ENCODE data around the gene DOCK4. TPM values are rescaled to one million over a fixed set of nuclear protein-coding genes. Genes with fewer than 3 reads are reported as not detected.
A peak's percentile ranks its signal among the peaks of the same experiment; 100 is the strongest.

Gene DOCK4
- total RNA-seq, 1 donor from 2014 or later = 29.7 TPM

GRCh38 chr7:112047421-112047820, 158.8 kb downstream of the DOCK4 start:
- no peak for DNase-seq

DNA sequence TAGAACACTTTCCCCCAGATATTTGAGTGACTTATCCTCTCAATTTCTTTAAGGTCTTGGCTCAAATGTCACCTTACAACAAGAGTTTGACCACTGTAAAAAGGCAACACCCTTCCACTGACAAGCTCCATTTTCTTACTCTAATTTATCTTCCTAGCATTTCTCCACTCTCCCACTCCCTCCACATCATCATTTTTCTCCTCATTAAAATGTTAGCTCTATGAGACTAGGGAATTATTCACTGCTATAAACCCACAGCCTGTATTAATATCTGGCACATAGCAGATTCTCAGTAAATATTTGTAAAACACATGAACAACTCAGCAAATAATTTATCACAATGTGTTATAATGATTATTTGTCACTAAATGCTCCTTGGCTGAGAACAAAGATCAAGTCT, 161.0 kb downstream of the DOCK4 start:
- DNase-seq = no peak

GRCh38 chr7:112042631-112043030, 163.6 kb downstream of the DOCK4 start:
- no peak for DNase-seq

DNA sequence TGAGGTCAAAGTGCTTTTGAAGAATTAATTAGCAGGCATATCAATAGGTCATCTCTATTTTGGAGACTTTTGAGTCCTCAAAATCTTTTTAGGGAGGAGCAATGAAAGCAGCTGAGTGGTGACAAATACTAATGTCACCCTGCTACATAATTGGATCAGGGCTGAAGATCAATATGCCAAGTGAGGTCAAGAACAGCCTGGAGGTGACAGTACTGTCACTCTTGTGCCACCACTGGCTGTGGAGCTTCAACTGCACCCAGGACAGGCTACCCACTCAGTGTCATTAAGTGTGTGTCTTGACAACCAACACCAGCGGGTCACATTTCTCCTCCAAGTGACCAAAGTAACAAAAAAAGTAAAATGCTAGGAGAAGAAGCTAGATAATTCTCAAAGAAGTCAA, 167.8 kb downstream of the DOCK4 start:
- DNase-seq = no peak

- DNase-seq = no peak
Measured at GRCh38 chr7:112036071-112036470, 170.1 kb downstream of the DOCK4 start.

DNA sequence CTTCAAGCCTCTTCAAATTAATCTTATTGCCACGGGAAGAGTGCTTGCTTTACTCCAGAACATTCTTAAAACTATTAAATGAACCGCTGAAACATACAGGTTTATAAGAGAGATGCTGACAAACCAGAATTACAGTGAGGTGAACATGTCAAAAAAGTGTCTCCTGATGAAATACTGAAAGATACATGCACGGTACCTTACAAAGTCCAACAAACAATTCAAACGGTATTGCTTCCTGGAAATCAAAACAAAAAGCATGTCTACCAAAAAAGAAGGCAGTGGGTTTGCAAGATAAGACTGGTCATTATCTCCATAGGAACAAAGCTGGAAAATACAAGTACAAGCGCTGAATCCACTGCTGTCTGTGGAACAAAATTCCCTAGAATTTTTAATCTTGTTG, 174.5 kb downstream of the DOCK4 start:
- DNase-seq = no peak

GRCh38 chr7:112025556-112025955, 180.6 kb downstream of the DOCK4 start:
- DNase-seq = no peak

- no peak for DNase-seq
Measured at GRCh38 chr7:112023786-112024185, 182.4 kb downstream of the DOCK4 start.

DNA sequence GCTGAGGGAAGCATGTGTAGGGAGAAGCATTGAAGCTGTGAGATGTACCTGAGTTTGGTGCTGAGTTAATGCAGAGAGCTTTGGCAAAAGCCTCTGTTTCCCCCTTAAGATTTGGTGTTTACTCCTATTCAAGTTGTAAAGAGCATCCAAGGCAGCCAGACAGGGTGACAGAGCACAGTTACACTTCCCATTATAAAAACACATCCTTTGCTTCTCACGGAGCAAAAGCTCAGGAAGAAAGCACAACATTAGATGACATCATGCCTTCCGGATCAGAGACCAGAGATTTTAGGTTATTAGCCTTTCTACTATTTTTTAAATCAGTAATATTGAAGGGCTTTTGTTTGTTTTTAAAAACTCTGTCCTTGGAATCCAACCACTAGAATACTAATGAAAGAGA, 182.9 kb downstream of the DOCK4 start:
- DNase-seq = no peak

DNA sequence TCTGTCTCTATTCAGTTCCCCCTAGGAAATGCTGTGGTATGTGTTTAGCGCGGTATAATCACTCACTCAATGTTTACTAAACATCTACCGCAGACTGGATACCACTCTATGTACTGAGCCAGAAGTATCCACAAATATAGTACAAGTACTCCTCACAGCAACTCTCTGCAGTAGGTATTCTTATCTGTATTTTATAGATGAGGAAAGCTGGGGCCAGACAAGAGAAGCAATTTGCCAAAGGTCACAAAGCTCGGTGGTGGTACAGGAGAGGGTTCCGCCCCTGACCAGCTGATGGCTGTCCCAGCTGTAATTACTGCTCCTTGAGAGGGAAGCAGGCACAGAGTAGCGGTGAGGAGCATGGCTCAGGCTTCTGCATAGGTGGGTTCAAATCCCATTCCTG, 184.1 kb downstream of the DOCK4 start:
- no peak for DNase-seq

DNA sequence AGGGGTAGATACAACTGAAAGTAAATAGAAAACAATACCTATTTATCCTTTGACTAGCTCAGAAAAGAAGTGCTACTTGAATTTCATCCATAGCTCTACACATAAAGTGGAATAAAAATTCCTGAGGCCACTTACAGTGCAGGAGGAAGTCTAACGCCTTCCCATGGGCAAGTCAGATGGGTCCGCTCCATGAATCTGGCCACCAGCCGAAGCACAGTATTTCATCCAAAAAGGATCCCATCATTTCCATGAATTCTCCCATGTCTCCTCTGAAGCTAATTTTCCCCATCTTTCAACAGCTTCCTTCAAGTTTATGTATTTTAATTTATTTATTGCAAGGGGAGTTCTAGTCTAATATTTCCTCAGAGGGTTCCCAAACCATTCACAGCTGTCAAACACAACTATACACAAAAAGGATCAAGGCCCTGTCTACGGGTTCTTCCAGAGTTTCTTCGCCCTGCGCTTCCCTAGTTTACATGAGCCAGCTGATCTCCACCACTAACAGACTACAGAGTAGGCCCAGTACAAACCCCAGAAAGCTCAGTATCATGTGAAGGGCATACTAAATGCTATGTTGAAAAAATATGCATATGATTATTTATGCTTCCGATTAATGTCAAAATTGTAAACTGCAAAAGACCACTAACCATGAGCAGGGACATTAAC, 184.7 kb downstream of the DOCK4 start:
- peak; percentile 65 for DNase-seq

DNA sequence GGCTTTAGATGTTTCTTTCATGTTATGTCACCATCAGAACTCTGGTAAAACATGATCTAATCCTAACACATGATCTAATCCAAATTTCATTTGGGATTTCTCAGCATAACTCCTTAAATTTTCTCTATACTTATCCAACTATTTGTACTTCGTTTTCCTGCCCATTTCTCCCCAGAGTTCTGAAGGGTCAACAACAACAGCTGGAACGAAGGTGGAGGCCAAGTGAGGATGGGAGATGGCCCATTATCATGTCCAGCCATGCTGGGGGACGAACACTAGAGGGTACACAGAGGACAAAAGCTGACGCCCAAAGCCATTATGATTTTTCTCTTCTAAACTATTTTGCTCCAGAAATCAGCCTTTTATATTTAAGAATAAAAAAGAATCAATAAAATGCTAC, 185.4 kb downstream of the DOCK4 start:
- DNase-seq = no peak

DNA sequence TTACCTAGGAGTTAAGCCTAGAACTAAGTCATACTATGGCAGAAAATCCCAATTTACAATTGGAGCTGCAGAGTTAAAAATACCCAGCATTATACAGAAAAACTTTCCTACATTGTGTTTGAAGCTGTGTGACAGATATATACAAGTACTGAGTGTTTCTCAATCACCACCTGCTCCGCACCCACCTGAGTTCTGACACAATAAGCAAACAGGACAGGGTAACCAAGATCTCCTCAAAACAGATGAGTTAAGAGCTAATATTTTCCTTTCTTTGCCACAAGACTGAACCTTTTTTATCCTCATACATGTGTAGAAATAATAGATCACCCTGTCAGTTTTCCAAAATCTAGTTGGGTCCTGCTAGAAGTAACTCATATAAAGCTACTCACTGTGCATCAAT, 186.3 kb downstream of the DOCK4 start:
- no peak for DNase-seq

DNA sequence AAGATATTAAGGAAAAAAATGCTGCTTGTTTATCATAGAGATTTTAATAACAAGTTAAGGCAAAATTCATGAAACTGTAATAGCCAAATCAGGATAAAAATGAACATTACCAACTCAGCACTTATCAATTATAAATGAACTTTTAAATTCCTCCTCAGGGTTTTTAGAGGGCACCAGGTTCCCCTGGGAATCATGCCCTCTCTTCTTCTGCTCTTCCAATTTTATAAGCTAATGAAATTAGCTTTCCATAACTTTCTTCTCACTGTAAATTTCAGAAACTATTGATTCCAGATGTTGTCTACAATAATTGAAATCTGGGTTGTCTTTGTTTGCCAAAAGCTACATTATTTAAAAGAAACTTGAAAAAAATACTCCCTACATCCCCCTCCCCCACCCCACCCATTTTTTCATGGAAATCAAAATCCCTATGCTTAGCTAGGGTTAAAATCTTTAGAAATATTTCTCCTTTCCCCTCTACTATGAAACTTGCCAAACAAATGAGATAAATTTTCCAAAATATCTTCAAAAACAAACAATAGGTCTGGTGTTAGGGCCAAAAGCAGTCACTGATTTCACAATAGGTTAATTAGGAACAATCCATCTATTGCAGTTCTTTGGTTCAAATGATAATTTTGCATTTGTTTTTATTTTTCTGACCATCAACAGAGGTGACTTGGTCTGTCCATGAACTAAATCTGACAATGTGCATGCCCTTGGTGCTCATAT, 187.7 kb downstream of the DOCK4 start:
- DNase-seq = peak; percentile 10

DNA sequence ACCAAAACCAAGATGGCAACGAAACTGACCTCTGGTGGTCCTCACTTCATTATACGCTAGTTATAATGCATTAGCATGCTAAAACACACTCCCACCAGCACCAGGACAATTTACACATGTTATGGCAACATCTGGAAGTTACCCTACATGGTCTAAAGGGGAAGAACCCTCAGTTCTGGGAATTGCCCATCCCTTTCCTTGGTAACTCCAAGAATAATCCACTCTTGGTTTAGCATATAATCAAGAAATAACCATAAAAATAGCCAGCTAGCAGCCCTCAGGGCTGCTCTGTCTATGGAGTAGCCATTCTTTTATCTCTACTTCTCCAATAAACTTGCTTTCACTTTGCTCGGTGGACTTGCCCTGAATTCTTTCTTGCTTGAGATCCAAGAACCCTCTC, 191.1 kb downstream of the DOCK4 start:
- no peak for DNase-seq

DNA sequence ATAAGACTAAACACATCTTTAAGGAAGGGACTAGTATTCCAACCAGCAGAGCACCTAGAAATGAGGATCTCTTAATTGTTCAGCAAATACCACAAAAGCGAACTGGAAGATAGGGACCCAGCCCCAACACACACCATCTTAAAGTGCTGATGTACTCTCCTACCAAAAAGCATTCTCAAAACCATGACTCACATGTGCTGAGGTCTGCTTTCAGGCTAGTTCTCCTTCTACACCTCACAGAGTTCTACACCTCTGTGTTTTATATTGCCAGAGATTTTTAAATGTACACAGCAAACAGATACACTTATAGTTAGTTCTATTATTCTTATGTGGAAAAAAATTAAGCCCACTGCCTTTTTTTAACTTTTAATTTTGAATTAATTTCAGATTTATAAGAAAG, 191.9 kb downstream of the DOCK4 start:
- no peak for DNase-seq

- DNase-seq = no peak
Measured at GRCh38 chr7:112013274-112013673, 192.9 kb downstream of the DOCK4 start.

- DNase-seq = no peak
Measured at GRCh38 chr7:112012242-112012641, 194.0 kb downstream of the DOCK4 start.

DNA sequence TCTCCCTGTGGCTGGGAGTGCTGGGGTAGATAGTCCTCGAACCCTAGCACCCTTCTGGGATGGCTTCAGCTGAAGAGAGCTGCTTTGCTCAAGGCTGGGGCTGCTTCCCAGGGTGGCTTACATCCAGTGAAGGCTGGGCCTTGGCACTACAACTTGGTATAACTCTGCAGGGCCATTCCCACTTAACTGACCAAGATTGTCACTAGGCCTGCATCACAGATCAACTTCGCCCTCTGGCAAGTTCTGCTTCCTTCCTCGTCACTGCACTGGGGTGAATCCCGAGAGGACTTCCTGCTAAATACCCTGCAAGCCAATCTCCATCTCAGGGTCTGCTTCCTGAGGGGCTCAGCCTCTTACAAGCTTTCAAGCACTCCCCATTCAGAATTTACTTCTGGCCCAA, 195.2 kb downstream of the DOCK4 start:
- no peak for DNase-seq

GRCh38 chr7:112010109-112010508, 196.1 kb downstream of the DOCK4 start:
- no peak for DNase-seq

DNA sequence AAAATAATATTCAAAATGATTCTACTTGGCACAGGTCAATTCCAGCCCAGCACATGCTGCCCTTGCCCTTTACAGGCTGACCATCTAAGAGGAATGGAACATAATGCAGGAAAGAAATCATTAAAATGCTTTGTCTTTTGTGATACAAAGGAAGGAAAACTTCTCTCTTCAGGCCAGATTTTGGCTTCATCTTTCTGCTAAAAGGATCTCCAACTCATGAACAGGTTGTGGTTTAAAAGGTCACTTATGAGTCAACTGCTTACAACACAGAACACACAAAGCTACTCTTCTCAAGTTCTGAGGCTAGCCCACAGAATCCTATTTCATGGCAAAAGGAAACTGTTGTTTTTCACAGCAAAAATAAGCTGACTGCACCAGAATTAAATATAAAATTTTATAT, 197.1 kb downstream of the DOCK4 start:
- DNase-seq = no peak

DNA sequence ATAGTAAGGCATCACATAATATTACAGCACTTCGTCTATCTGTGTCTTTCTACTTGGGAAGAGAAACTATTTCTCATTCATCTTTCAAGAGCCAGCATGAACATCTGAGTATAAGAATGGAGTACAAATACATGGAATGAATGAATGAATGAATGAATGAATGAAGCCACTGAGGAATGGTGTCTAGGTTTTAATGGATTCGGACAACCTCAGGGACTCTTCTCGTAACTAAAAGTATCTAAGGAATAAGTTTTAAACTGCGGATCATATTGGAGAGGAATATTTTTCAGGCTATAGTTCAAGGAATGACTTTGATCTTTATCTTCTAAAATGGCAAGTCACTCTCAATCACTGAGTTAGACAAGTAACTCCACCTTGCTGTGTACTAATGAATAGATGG, 199.0 kb downstream of the DOCK4 start:
- no peak for DNase-seq

DNA sequence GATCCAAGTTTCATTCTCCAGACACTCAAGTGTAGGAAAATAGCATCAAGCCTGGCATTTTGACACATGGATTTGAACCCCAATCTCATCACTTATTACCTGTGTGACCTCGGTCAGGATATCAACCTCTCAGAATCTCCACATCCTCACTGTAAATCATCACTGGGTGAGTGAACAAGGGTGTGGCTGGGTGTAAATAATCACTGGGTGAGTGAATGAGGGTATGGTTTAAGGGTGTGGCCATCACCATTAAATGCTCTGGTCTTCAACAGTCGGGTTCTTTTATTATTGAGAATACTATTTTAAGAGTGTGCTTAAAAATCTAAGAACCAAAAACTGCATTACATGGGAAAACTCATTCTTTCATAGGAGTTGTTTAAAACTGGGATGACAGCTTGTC, 200.1 kb downstream of the DOCK4 start:
- no peak for DNase-seq

DNA sequence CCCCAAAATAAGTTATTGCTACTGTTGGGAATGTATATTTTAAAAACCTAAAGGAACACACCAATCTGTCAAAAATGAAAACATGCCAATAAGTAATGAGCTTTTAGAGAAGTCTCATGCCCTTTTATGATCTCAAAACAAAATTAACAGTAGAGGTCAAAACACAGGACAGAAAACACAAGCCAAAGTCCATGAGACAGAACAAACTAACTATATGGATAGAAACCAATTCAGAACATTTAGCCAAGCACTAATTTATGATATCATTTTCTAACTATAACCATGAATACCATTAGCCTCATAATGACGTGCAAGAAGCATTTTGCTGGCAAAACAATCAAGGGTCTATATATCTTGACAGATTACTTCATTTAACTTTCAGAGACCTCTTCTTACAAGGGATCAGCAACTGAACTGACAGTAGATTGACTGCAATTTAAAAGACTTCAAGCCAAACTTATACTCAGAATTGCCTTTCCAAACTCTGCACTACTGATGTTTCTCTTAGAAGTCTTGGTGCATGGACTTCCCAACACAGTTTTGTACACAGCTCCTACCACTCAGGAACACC, 200.9 kb downstream of the DOCK4 start:
- peak; percentile 16 for DNase-seq
